GM19452 (cell line): ENCODE measurements around the gene GYS2.
"Not testable (repeated sequence)": the region's sequence is repeated elsewhere in the genome, so short reads cannot be mapped to it uniquely, and the experiment has no call there.

Experiments
- ATAC-seq: cut with Tn5 transposase; IDR thresholded peaks from one replicate; pipeline ENCODE4 v1.9.1; 2021; ENCODE audit not compliant: unreplicated experiment

Gene GYS2

GRCh38 chr12:21606175-21606574 is 1.5 kb upstream of the GYS2 start:
- no peak for ATAC-seq

- no peak for ATAC-seq
These were observed 1.9 kb downstream of the GYS2 start for GRCh38 chr12:21602774-21603173.

- ATAC-seq, result no peak
These were observed 4.5 kb downstream of the GYS2 start for GRCh38 chr12:21600196-21600595.

- ATAC-seq, result no peak
These were observed 5.3 kb downstream of the GYS2 start for GRCh38 chr12:21599143-21599999.

GRCh38 chr12:21598651-21599050 is 6.0 kb downstream of the GYS2 start:
- ATAC-seq, result no peak

GRCh38 chr12:21595356-21595755 is 9.3 kb downstream of the GYS2 start:
- ATAC-seq, result not testable (repeated sequence)

GRCh38 chr12:21585485-21585884 is 19.2 kb downstream of the GYS2 start:
- ATAC-seq, result no peak

- not testable (repeated sequence) for ATAC-seq
These were observed 20.1 kb downstream of the GYS2 start for GRCh38 chr12:21584403-21585182.

- ATAC-seq, result no peak
These were observed 21.1 kb downstream of the GYS2 start for GRCh38 chr12:21583587-21583986.

- ATAC-seq, result no peak
These were observed 23.7 kb downstream of the GYS2 start for GRCh38 chr12:21580748-21581516.

GRCh38 chr12:21577516-21577915 is 27.1 kb downstream of the GYS2 start:
- ATAC-seq, result no peak

GRCh38 chr12:21576431-21576830 is 28.2 kb downstream of the GYS2 start:
- no peak for ATAC-seq

GRCh38 chr12:21573733-21574358 is 30.8 kb downstream of the GYS2 start:
- no peak for ATAC-seq

GRCh38 chr12:21571046-21571445 is 33.6 kb downstream of the GYS2 start:
- no peak for ATAC-seq

GRCh38 chr12:21568115-21568514 is 36.5 kb downstream of the GYS2 start:
- no peak for ATAC-seq

GRCh38 chr12:21566907-21567394 is 37.7 kb downstream of the GYS2 start:
- ATAC-seq, result no peak

- no peak for ATAC-seq
These were observed 38.3 kb downstream of the GYS2 start for GRCh38 chr12:21566223-21566906.

- no peak for ATAC-seq
These were observed 41.8 kb downstream of the GYS2 start for GRCh38 chr12:21562859-21563258.

- ATAC-seq, result no peak
These were observed 43.5 kb downstream of the GYS2 start for GRCh38 chr12:21561158-21561557.
